OCI-LY7 (cell line): ENCODE results near the gene HDHD5. TPM values are rescaled to one million over a fixed set of nuclear protein-coding genes. Genes with fewer than 3 reads are reported as not detected.

Experiments
- BruUV-seq: library from RNA; stranded (reverse); fragments of 400-500 nt; replicated peaks from 2 replicates; lab custom pipeline; 2021; lab: Mats Ljungman, UMichigan
- CTCF ChIA-PET: fragments of 300-600 bp; sonication (Branson Sonifier 250); formaldehyde crosslinking; loops from one replicate; lab custom pipeline; 2022; ENCODE audit warnings: antibody characterized with exemption; ENCODE audit not compliant: unreplicated experiment; lab: Charles Lee
- POLR2A ChIA-PET: fragments of 300-600 bp; sonication (Branson Sonifier 250); formaldehyde crosslinking; loops from one replicate; lab custom pipeline; 2022; ENCODE audit warnings: antibody characterized with exemption; lab: Charles Lee
- DNase-seq: peaks from one replicate; pipeline ENCODE4 v3.0.0-alpha.2; 2015; ENCODE audit warnings: low spot score
- H2AFZ ChIP-seq: fragments of 200-600 bp; sonication (generic), shearing (Covaris generic); 2 replicates; pipeline ENCODE4 v1.6.1; 2014; ENCODE audit warnings: mild to moderate bottlenecking, antibody characterized with exemption, low read length, moderate library complexity
- H3K27ac ChIP-seq: fragments of 200-600 bp; sonication (generic); 2 replicates; pipeline ENCODE4 v1.5.1; 2014; ENCODE audit warnings: mixed run types, low read depth, mild to moderate bottlenecking, moderate library complexity, low read length, inconsistent platforms; ENCODE audit not compliant: poor library complexity, severe bottlenecking
- H3K36me3 ChIP-seq: fragments of 200-600 bp; sonication (generic); 2 replicates; pipeline ENCODE4 v1.6.1; 2014; ENCODE audit warnings: mild to moderate bottlenecking, antibody characterized with exemption, low read length, moderate library complexity, mixed read lengths; ENCODE audit not compliant: insufficient read depth
- H3K4me1 ChIP-seq: fragments of 200-600 bp; sonication (generic); 2 replicates; pipeline ENCODE4 v1.5.1; 2014; ENCODE audit warnings: mild to moderate bottlenecking, low read length; ENCODE audit not compliant: insufficient read depth, poor library complexity, severe bottlenecking
- H3K4me2 ChIP-seq: fragments of 200-600 bp; sonication (generic); 2 replicates; pipeline ENCODE4 v1.6.1; 2014; ENCODE audit warnings: mild to moderate bottlenecking, low read length
- H3K4me3 ChIP-seq: fragments of 200-600 bp; sonication (generic); 2 replicates; pipeline ENCODE4 v1.5.1; 2014; ENCODE audit warnings: mild to moderate bottlenecking, low read depth, low read length; ENCODE audit not compliant: poor library complexity, severe bottlenecking
- H3K79me2 ChIP-seq: fragments of 200-600 bp; sonication (generic); 2 replicates; pipeline ENCODE4 v1.6.1; 2016; ENCODE audit warnings: low read depth, mild to moderate bottlenecking, low read length, moderate library complexity, mixed read lengths; ENCODE audit not compliant: insufficient read depth
- H3K9me2 ChIP-seq: fragments of 200-600 bp; sonication (generic); 2 replicates; pipeline ENCODE4 v1.6.1; 2016; ENCODE audit warnings: mild to moderate bottlenecking, low read length, mixed read lengths; ENCODE audit not compliant: insufficient read depth
- H3K9me3 ChIP-seq: fragments of 200-600 bp; sonication (generic); 2 replicates; pipeline ENCODE4 v1.6.1; 2014; ENCODE audit warnings: mild to moderate bottlenecking, mixed run types, low read length, mixed read lengths
- H4K20me1 ChIP-seq: fragments of 200-600 bp; sonication (generic); 2 replicates; pipeline ENCODE4 v1.6.1; 2014; ENCODE audit warnings: mild to moderate bottlenecking, antibody characterized with exemption, low read length, moderate library complexity, mixed read lengths; ENCODE audit not compliant: insufficient read depth
- EZH2phosphoT487 ChIP-seq: fragments of 200-600 bp; sonication (generic); IDR thresholded peaks from 2 replicates; pipeline ENCODE4 v1.6.1; 2018; ENCODE audit warnings: low read depth, borderline replicate concordance, mild to moderate bottlenecking, mixed run types, antibody characterized with exemption, low read length, moderate library complexity, mixed read lengths
- intact Hi-C: fragments of 100-400 bp; cut with micrococcal nuclease; formaldehyde crosslinking; loops from one replicate; pipeline ENCODE4 v1.10.0; 2022; ENCODE audit not compliant: unreplicated experiment
- total RNA-seq, 2 experiments: library from RNA; depleted of rRNA in 1 of 2; stranded (reverse); fragments of >200 nt in 1 of 2; shearing (Covaris generic) in 1 of 2; gene quantifications; 2 replicates each; pipeline ENCODE4 v1.2.3, GENCODE V29; 2014 to 2022
- TF ChIP-seq, protein P1 (sequence below): fragments of 200-600 bp; sonication (generic); conservative IDR thresholded peaks from 2 replicates; pipeline ENCODE4 v1.5.1; 2014; ENCODE audit warnings: mild to moderate bottlenecking, antibody characterized with exemption, low read length, moderate library complexity, mixed read lengths

The HDHD5 gene
- total RNA-seq, 2 experiments from 2014 or later = 77.4 to 84.6 TPM

DNA sequence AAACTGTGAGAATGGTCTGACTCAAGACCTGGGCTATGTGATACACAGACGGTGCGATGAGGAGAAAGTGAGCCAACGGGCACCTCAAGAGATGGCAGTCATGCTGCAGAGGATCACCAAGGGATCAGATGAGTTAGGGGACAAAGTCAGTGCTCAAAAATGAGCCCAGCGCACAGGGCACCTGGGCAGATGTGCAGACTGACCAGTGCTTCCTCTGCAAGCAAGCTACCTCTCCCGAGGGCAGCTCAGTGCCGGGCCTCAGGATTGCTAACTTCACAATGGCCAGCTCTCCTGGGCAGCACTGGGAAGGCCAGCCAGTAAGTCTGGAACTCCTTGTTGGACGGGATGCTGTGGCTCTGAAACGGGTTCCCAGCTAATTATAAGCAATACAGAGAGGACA is 15.3 kb downstream of the HDHD5 start:
- no TSS peak for BruUV-seq
- peaks cover 82% of the 10 kb centered on the region for H3K36me3 ChIP-seq
- no peaks in the 10 kb centered on the region for H3K79me2 ChIP-seq

GRCh38 chr22:17143101-17143500 is 16.0 kb downstream of the HDHD5 start:
- Histone ChIP-seq H3K4me3 (no peak overlapping the region), H3K36me3 (peaks cover 82% of the 10 kb centered on the region), H3K4me1 (no peaks in the 10 kb centered on the region), H3K9me3 (no peaks in the 10 kb centered on the region), H4K20me1 (no peaks in the 10 kb centered on the region), H3K4me2 (no peak overlapping the region), H2AFZ (no peak overlapping the region), H3K27ac (no peak overlapping the region), H3K9me2 (no peaks in the 10 kb centered on the region), H3K79me2 (no peaks in the 10 kb centered on the region)
- intact Hi-C loops = no loop called here
- POLR2A ChIA-PET = interaction anchor here (1.3 to 1.4 kb wide), 2 partner anchors 9 to 11 kb away, joined by 3 to 5 read pairs; no protein-coding TSS in a partner anchor
- BruUV-seq = no TSS peak
- no peak for TF ChIP-seq EZH2phosphoT487
- TF ChIP-seq, protein P1, sequence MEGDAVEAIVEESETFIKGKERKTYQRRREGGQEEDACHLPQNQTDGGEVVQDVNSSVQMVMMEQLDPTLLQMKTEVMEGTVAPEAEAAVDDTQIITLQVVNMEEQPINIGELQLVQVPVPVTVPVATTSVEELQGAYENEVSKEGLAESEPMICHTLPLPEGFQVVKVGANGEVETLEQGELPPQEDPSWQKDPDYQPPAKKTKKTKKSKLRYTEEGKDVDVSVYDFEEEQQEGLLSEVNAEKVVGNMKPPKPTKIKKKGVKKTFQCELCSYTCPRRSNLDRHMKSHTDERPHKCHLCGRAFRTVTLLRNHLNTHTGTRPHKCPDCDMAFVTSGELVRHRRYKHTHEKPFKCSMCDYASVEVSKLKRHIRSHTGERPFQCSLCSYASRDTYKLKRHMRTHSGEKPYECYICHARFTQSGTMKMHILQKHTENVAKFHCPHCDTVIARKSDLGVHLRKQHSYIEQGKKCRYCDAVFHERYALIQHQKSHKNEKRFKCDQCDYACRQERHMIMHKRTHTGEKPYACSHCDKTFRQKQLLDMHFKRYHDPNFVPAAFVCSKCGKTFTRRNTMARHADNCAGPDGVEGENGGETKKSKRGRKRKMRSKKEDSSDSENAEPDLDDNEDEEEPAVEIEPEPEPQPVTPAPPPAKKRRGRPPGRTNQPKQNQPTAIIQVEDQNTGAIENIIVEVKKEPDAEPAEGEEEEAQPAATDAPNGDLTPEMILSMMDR = no peak
- DNase-seq = no peak
- CTCF ChIA-PET = no interaction called here

More for the DNA sequence above, 15.3 kb downstream of the HDHD5 start:
- DNase-seq = no peak
- POLR2A ChIA-PET = interaction anchor here (0.6 to 1.3 kb wide), 2 partner anchors 12 to 348 kb away, joined by 3 to 5 read pairs; no protein-coding TSS in a partner anchor
- CTCF ChIA-PET = no interaction called here
- Histone ChIP-seq H3K9me2 (no peaks in the 10 kb centered on the region), H2AFZ (no peak overlapping the region), H3K4me1 (no peaks in the 10 kb centered on the region), H3K27ac (no peak overlapping the region), H4K20me1 (no peaks in the 10 kb centered on the region), H3K4me3 (no peak overlapping the region), H3K4me2 (no peak overlapping the region), H3K9me3 (no peaks in the 10 kb centered on the region)
- TF ChIP-seq, protein P1 = no peak
- TF ChIP-seq EZH2phosphoT487 = no peak
- intact Hi-C loops = no loop called here
